GM21515 (cell line): Measurements from ENCODE around the gene SLC25A17.
"Not testable (repeated sequence)": the region's sequence is repeated elsewhere in the genome, so short reads cannot be mapped to it uniquely, and the experiment has no call there.

Source experiments
- ATAC-seq: cut with Tn5 transposase; IDR thresholded peaks from one replicate; pipeline ENCODE4 v1.9.1; 2021; ENCODE audit not compliant: unreplicated experiment

SLC25A17 gene

DNA sequence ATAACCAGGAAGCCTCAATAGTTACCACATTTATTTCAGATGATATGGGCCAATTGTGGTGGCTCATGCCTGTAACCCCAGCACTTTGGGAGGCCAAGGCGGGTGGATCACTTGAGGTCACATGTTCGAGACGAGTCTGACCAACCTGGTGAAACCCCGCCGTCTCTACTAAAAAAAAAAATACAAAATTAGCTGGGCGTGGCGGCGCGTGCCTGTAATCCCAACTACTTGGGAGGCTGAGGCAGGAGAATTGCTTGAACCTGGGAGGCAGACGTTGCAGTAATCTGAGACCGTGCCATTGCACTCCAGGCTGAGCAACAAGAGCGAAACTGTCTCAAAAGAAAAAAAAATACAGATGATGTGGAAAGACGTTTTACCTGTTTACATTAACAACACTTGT, 60.3 kb downstream of the SLC25A17 start:
- ATAC-seq, result not testable (repeated sequence)

DNA sequence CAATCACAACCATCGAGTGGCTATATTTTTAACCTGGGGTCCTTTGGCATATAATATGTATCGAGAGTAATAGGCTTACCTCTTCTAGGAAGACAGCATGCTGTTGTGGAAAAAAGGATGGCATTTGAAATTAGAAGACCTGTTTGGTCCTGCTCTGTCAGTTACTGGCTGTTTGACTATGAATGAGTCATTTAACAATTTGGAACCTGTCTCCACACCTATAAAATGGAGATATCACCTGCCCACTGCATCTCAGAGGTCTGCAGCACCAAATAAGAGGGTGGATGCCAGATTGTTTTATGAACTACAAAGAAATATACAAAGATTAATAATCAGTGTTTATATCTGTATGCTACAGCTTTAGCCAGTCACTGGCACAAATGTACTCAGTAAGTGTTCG, 60.8 kb downstream of the SLC25A17 start:
- no peak for ATAC-seq

DNA sequence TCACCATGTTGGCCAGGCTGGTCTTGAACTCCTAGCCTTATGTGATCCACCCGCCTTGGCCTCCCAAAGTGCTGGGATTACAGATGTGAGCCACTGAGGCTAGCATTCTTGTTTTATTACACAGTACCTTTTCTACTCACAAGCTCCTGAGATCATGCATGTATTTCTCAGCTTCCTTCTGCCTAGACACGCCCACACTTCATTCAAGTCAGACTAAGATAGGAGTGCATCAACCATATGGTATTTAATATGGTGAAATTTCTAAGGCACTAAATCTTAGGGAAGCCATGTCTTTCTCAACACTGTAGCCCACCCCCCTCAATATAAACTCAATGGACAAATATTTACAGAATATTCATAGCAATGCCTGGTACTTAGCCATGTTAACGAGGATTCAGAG, 62.1 kb downstream of the SLC25A17 start:
- ATAC-seq, result no peak

DNA sequence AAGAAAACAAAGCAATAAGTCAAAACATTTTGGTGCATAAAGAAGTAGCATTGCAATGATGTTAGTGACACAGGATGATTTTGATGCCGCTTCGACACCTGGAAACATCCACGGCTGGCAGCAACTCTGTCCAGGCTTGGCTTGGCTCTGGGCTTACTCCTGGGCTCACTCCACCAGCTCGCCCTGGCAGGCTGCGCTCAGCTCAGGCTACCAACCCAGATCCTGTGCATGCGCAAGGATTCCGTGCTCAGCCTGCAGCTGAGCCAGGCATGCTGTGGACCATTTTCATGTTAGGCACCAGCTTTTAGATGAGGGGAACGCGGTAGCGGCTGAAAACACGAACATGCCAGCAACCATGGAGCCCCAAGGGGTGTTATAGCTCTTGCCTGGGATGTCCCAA, 66.0 kb downstream of the SLC25A17 start:
- no peak for ATAC-seq

DNA sequence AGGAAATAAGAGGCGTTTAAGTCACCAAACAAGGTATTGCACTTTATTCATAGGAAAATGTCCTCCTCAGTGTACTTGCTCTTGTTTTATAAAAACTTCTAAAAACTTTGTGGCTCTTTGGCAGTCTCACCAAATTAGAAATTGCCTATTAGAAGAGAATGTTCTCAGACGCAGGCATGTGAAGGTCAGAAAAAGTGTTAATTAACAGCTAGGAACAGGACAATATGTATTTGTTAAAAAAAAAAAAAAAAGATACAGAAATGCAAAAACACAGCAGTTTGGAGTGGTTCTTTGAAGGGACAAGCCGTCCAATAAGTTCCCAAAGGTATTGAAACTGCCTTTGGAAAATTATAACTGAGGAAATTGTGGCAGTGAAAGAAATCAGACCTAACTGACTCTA, 67.9 kb downstream of the SLC25A17 start:
- ATAC-seq, result no peak

DNA sequence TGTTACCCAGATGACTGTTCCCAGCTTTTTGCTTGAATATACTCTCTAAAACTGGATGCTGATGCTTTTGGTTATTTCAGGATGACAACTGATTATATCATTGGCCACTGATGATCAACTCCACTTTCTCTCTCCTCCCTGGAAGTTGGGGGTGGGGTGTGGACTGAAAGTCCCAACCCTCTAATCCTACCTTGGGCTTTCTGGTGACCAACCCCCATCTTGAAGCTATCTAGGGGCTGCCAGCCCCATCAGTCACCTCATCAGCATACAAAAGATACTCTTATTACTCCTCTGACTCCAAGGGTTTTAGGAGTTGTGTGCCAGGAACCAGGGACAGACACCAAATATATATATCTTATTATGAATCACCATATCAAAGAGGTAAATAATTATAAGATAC, 69.3 kb downstream of the SLC25A17 start:
- no peak for ATAC-seq

DNA sequence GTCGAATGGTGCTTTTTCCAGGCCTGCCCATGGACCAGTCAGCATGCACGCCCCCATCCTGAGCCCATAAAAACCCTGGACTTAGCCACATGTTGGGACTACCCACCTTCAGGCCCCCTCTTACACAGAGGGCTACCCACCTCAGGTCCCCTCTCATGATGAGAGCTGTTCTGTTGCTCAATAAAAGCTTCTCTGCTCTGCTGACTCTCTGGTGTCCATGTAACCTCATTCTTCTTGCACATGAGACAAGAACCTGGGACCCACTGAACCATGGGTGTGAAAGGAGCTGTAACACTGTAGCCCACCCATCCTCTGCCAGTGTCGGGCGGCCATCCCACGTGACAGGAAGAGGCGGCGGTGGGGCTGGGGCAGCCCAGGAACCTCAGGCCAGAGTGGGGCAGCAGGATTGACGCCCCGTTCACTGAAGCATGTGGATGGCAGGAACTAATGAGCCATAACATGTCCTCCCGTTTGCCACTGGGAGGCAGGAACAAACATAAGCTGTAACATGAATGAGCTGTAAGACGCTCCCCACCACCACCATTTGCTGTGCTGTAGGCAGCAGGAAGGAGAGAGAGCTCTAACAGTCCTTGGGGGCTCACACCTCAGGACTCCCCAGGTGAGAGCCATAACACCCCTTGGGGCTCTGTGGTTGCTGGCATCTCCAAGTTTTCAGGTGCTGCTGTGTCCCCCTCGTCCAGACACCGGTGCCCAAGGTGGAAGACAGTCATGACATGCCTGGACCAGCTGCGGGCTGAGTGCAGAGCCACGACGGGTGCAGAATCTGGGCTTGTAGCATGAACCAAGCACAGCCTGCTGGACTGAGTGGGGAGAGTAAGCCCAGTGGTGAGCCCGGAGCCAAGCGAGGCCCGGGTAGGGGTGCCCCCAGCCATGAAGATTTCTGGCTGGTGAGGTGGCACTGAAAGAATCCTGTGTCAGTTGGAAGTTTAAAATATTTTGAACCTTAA, 70.5 kb downstream of the SLC25A17 start:
- ATAC-seq, result no peak

DNA sequence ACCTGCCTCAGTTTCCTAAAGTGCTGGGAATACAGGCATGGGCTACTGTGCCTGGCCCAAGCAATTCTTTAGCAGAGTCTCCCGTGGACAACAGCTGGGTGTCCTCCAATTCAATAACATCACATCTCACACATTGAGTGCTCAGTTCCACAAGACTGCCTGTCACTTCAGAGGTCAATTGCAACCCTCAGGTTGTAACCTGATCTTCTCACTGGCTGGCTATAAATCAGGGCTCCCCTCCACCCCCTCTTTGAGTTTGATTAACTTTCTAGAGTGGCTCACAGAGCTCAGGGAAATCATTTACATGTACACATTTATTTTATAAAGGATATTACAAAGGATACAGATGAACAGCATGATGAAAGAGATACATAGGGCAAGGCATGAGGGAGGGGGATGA, 71.8 kb downstream of the SLC25A17 start:
- no peak for ATAC-seq

DNA sequence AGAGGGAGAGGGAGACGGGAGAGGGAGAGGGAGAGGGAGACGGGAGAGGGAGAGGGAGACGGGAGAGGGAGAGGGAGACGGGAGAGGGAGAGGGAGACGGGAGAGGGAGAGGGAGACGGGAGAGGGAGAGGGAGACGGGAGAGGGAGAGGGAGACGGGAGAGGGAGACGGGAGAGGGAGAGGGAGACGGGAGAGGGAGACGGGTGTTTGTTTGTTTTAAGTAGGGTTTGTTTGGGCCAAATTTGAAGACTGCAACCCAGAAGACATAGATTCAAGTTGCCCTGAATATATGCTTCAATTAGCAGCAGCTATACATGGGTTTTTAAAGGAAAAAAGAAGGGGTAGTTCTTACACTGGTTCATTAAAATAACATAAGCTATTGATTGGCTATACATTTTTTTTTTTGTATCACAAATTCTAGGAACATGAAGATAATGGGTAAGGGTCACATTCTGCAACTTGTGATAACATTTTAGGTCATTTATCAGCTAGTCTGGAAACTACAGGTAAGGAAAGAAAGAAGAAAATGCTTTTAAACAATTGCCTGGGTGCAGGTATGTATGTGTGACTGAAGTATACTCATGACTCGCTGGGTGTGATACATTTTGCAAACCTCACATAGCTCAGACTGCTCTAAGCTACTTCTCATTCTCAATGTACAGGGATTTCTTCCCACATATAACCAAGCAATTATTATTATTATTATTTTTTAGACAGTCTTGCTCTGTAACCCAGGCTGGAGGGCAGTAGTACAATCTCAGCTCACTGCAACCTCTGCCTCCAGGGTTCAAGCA, 72.5 kb downstream of the SLC25A17 start:
- no peak for ATAC-seq

DNA sequence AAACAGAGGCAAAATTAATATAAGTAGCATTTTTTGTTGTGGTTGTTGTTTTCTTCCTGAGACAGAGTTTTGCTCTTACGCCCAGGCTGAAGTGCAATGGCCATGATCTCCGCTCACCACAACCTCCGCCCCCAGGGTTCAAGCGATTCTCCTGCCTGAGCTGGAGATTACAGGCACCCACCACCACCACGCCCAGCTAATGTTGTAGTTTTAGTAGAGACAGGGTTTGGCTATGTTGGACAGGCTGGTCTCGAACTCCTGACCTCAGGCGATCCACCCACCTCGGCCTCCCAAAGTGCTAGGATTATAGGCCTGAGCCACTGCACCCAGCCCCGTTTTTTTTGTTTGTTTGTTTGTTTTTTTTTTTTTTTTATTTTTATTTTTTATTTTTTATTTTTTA, 75.4 kb downstream of the SLC25A17 start:
- ATAC-seq, result no peak

DNA sequence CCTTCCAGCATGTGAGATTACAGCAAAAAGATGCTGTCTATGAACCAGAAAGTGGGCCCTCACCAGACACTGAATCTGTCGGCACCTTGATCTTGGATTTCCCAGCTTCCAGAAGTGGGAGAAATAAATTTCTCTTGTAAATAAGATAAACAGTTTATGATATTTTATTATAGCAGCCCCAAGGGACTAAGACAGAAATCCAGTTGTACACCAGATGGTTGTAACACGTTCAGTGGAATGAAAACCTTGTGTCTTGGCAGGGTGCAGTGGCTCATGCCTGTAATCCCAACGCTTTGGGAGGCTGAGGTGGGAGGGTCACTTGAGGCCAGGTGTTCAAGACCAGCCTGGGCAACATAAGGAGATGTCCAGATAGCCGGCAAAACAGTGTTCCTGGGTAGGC, 78.0 kb downstream of the SLC25A17 start:
- no peak for ATAC-seq

DNA sequence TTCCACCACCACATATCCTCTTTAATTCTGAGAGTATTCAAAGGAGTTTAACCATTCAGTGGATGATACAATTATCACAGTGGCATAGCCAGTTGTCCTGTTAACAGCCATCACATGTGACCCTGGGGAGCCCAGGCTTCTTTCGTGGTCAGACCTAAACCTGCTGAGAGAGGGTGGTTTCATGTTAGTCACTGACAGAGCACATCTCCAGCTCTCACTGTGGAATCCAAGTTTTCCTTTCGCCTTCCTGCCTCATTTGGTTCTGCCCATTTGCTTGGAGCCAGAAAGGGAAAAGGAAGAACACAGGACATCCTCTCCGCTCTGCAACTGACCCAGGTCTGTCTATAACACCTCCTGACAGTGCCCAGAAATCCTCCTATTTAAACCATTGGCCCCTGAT, 79.4 kb downstream of the SLC25A17 start:
- ATAC-seq, result no peak

DNA sequence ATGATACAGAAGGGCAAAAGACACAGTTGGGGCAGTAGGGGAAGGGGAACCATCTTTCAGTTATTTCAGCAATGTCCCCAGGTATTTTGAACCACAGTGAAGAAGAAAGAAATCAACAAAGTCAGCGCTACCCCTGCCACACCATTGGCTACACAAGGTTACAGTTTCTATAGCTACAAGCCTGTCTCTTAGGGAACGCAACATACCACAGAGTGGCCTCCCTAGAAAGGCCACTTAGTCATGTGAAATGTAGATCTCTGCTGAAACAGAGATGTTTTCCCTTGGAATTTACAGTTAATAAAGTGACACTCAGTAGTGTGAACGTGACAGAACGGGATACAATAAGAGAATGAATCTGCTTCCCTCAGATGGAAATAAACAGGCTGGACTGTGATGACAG, 85.2 kb downstream of the SLC25A17 start:
- no peak for ATAC-seq

DNA sequence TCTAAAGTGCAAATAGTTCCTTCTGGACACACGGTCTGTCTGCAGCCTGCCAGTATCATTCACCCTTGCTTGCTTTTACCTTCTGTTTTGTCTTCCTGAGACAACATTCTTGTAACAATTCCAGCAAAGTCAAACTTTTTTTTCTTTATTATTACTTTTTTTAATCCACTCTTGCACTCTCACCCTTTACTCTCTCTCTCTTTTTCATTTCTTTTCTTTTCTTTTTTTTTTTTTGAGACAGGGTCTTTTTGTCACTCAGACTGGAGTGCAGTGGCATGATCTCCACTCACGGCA, 86.2 kb downstream of the SLC25A17 start:
- ATAC-seq, result no peak

DNA sequence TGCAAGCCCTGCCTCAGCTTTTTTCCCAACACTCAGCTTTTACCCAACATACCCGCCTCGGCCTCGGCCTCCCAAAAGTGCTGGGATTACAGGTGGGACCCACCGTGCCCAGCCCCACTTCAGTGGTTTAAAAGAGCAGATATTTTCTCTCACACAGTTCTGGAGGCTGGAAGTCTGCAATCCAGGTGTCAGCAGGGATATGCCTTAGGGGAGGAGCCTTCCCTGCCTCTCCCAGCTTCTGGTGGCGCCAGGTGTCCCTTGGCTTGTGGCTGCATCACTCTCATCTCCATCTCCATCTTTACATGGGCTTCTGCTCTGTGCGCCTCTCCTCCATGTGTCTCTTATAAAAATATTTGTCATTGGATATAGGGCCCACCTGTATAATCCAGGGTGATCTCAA, 89.9 kb downstream of the SLC25A17 start:
- no peak for ATAC-seq

DNA sequence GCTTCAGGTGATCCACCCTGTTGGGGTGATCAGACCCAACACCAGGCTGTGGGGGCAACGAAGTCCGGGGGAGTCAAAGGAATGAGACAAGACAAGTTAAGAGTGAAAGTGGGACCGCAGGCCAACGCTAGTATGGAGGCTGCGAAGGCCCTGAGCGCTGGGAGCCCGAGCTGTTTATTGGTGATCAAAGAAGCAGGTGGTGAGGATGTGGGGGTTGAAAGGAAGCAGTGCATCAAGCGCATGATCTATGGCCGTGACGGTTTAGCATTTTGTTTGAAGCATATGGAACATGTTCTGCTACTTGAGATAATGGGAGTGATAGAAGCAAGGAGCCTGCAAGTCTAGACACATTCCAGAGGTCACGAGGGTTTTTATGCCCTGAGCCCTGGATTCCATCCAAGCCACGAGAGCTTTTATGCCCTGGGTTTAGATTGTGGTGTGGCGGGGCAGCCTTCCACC, 90.4 kb downstream of the SLC25A17 start:
- no peak for ATAC-seq

DNA sequence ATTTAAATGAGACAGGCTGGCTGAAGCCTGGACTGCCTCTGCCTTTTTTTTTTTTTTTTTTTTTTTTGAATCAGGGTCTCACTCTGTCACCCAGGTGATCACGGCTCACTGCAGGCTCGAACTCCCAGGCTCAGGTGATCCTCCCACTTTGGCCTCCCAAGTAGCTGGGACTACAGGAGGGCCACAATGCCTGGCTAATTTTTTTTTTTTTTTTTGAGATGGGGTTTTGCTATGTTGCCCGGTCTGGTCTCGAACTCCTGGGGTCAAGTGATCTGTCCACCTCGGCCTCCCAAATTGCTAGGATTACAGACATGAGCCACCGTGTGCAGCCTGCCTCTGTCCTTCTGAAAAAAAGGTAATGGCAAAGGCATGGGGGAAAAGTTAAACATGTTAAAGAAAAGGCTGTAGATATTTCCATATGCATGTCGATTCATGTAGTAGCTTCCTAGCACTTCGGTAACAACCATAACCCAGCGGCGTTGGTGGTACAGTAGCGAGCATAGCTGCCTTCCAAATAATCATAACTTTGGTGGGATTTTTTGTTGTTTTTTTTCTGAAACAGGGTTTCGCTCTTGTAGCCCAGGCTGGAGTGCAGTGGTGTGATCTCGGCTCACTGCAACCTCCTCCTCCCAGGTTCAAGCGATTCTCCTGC, 91.1 kb downstream of the SLC25A17 start:
- no peak for ATAC-seq

DNA sequence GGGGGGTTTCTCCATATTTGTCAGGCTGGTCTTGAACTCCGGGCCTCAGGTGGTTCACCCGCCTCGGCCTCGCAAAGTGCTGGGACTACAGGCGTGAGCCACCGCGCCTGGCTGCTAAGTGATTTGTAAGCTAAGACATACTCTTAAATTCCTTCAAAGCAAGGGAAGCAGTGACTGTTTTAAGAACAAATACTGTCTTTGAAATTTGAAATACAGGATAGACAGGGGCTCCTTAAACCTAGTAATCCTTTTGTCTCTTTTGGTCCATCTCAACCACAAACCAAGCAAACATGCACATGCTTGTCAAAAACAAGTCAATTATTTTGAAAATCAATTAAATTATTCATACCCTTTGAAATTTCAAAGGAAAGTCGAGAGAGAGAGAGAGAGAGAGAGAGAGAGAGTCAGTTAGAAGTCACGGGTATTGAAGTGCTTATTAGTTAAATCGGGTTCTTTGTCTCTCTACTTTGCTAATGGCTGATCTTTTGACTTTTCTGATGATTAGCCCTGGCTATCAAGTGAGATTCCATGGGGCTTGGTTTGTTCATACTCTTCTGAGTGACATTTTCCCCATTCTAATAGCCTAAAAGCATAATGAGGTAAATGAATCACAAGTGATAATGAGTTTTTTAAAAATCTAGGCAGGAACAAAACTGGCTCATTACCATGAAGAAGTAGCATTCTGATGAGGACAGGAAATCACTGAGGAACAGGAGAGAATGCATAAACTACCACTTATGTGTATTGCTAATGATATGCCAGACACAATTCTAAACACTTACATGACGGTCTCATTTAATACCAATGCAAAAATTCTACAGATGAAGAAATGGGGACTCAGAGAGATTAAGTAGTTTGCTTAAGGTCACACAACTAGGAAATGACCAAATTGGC, 91.8 kb downstream of the SLC25A17 start:
- no peak for ATAC-seq

DNA sequence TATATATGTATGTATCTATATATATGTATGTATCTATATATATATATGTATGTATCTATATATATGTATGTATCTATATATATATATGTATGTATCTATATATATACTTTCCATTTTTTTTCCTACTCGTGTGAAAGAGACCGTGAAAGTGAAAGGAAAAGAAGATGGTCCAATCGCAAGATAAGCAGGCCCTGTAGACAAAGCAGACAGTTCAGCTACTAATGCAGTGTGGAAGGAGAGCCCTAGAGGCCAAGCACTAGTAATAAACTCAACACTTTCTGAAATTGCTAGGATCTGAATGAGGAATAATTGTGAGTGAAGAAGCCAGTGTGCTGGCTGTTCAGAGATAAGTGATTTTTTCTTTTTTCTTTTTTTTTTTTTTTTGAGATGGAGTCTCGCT, 92.6 kb downstream of the SLC25A17 start:
- no peak for ATAC-seq

DNA sequence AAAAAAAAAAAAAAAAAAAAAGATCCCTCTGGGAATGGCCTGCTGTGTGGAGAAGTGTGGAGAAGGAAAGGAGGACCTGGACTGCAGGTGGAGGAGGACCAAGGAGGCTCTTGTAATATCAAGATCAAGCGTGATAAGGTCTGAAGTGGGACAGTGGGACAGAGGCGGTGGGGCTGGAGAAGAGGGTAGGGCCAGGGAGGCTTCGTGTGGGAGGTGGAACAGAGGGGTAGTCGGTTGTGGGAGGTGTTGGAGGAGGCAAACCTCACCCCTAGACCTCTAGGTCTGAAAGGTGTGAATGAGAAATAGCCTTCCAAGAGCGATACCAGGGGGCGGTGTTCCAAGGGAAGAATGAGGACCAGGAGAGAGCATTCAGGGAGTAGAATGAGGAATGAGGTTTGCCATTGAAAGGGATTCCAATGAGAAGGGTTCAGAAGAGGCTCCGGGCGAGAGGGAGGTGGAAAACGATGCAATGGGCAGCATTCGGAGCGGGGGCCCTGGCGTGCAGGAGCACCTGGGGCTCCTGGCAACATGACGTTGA, 95.7 kb downstream of the SLC25A17 start:
- ATAC-seq, result no peak
